HTR-8/SVneo (cell line): ENCODE results near the gene AEBP1.

Experiments
- DNase-seq: peaks from one replicate; pipeline ENCODE4 v3.0.0; 2011; ENCODE audit warnings: low spot score, mixed read lengths; ENCODE audit not compliant: insufficient read length
- FAIRE-seq: peaks from 2 replicates; lab custom pipeline; 2011; peaks lifted over from hg19 to GRCh38; lab: Jason Lieb, UNC

AEBP1 gene

DNA sequence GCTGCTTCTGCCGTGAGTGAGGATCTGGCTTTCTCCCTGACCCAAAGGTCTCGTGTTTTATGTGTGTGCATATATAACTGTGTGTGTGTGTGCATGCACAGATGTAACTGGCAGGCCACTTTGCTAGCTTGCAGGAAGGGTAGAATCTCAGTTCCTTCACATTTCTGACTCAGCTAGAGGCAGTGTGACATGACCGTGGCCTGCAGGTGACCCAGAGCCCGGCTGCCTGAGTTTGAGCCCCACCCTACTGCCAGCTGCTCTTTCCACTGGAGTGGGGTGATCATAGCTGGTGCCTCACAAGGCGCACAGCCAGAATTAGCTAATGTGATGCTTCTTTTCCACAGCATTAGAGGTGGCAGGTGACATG is 46.3 kb downstream of the AEBP1 start:
- FAIRE-seq, result no peak
- no peak for DNase-seq

GRCh38 chr7:44150966-44151941 is 47.1 kb downstream of the AEBP1 start:
- DNase-seq (no peak), FAIRE-seq (no peak)

DNA sequence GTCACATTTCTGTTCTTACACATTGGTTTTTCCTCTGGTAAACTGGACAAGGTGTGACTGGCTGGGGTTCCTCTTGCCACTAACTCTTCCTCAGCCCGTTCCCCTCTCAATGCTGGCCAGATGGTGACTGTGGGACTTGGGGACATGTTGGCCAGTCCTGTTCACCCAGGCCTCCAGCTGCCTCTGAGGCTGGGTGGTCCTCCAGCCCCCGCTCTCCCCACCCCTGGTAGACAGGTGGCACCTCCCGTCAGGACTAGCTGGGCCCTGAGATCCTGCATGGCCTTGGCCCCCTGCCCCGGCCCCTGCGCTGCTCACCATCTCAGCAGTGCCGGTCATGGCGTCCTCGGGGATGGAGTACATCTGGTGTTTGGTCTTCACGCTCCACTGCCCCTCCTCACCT is 47.8 kb downstream of the AEBP1 start:
- DNase-seq (no peak), FAIRE-seq (no peak)

DNA sequence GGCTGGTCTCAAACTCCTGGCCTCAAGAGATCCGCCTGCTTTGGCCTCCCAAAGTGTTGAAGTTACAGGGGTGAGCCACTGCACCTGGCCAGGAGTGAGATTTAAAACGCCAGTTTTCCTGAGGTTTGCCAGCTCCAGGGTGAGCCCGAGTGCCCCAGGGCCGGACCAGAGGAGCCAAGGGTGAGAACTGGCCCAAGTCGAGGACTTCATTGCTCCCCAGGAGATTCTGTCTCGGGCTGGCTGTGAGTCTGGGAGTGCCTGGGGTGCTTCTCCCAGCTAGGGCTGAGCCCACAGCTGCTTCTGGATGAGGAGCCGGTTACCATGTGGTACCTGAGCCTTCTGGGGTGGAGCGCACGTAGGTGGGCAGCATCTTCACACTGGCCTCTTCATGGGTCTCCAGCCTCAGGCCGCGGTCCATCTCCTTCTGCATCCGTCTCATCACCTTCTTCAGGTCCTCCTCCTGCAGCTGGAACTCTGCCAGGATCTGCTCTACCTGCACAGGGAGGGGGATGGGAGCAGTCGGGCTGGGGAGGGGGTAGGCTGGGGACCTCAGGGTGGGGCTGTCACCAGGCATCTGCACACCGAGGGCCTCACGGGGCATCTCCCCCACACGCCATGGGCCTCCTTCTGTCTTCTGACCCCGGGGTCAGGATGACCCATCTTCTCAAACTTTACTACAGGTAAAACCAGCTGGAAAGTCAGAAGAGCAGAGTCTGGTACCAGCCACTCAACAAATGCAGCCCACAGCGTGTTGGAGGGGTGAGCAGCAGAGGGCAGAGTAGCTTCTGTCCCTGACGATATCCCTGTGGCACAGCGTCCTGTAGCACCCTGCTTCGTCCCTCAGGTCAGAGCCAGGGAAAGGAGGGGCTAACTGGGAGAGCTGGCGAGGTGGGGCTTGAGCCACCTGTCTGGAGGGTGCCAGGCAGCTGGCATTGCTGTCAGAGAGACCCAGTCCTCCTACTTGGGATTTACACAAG is 49.1 kb downstream of the AEBP1 start:
- FAIRE-seq (no peak), DNase-seq (no peak)

GRCh38 chr7:44153948-44154335 is 49.8 kb downstream of the AEBP1 start:
- FAIRE-seq (no peak), DNase-seq (no peak)

DNA sequence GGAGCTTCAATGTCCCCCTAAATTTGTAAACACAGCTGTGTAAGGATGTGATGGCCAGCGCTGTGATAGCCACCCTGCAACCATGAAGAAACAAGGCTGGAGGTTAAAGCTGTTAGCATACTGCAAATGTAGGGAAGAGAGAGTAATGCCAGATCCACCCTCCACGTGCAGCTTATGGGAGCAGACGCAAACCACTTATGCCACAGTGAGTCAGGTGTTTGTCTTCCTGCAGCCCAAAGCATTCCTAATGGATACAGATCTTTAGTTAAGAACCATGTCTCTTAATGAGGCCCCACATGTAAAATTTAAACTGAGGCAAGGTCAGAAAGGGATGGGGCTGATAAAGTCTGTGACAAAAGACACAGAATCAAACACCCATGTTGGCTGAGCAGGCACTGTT is 50.6 kb downstream of the AEBP1 start:
- FAIRE-seq (peak; percentile 13), DNase-seq (no peak)

DNA sequence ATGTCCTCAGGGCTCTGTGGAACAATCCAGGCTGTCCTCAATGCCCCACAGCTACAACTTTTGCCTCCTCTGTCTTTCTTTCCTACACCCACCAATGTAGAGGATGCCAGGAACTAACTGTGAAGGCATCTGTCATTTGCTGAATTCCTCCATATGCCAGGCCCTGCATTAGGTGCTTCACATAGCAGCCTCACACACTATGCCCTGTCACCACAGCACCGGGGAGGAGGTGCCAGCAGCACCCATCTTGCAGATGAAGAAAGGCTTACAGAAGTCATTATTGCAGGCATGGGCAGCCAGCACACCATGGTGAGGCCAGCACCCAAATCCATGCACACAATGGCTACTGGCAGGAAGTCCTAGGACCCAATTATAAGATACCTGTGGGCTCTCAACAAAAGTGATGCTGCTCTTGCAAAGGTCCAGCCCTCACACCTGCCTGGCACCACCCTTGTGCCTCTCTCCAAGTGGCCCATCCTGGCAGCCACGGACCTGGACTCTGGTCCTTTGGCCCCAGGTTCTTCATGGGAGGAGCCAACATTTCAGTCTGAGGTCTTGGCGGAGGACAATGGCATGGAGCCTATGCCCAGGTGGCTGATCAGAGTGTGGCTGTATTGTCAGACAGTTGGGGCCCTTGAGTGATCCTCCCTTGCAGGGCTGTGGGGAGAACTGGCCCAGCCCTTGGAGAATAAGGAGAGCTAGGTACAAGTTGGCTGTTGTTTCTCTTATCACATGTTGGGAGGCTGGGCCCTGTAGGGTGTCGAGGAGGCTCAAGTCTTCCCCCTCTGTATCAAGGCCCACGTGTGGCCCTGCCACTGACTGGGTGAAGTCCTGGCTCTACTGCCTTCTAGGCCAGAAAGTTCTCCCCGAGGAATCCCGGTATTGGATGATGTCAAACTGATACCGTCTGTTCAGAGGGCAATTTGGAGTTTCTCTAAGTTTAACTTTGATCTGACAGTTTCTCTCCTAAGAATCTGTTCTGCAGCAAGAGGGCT is 51.3 kb downstream of the AEBP1 start:
- no peak for FAIRE-seq

GRCh38 chr7:44156453-44157010 is 52.4 kb downstream of the AEBP1 start:
- DNase-seq (no peak), FAIRE-seq (no peak)

More for the DNA sequence above, 51.3 kb downstream of the AEBP1 start:
- DNase-seq, result no peak

DNA sequence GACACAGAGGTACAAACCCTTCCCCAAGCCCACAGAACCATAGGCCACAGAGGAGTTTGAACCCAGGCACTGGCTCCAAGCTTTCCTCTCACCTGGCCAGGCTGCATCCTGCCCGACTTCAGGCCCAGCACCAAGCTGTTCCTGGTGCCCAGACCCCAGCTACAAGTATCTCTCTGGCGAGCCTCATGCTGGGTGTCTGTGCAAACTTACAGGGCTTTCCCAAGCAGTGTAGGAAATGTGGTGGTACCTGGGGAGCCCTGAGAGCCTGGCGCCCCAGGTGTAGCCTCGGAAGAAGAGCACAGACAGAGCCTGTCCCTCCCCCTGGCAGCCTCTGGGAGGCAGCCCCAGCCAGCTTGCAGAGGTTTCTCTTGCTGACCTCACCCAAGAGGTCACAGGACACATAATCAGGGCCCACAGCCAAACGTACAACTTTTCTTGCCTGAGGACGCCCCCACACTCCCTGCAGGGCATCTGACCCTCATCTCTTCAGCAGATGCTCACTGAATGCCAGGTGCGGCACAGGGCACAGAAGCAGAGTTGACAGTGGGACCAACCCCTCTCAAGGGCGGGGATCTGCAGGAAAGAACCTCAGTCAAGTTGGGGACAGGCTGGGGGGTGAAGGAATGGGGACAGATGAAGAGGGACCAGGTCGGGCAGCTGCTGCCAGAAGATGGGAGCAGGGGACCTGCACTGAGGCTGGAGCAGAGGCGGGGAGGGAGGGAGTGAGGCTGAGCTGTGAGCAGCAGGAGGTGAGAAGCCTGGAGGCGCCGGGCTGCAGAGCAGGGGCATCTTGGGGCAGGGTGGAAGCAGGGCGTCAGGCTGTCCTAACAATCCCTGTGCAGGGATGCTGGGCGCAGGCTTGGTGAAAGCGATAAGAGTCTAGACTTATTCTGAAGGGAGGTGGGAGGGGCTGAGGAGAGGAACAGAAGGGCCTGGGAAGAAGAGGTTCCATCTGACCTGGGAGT is 53.3 kb downstream of the AEBP1 start:
- no peak for FAIRE-seq

DNA sequence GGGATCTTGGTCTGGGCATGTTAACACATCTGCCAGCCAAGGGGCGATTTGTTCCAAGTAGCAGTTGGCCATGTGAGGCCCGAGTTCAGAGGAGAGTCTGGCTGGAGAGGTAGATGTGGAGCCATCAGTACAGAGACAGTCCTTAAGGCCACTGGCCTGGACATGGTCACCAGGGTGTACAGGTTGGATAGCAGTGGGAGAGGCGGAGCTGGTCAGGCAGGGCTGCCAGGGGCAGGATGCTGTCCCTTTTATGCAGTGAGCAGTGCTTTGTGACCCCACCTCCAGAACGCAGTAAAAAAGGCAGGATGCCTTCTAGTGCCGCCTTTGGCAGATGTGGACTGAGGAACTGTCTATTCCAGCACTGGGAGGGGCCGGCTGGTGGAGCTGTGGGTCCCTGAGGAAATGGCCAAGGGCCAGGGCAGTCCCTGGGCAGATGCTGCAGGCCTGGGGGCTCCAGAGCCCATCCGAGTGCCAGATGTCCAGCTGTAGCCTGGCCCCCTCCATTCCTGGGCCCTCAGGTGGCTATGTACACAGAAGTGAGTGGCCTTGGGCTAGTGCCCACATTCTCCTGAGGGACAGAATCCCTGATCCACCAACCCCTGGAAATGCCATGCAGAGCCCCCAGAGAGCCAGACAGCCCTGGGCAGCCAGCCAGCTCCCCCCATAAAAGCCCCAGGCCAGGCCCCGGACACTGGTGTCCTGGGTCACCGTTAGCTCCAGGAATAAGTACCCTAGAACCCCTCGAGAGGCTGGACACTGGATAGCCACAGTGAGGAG is 54.1 kb downstream of the AEBP1 start:
- DNase-seq (no peak), FAIRE-seq (no peak)

More for the DNA sequence above, 53.3 kb downstream of the AEBP1 start:
- no peak for DNase-seq

DNA sequence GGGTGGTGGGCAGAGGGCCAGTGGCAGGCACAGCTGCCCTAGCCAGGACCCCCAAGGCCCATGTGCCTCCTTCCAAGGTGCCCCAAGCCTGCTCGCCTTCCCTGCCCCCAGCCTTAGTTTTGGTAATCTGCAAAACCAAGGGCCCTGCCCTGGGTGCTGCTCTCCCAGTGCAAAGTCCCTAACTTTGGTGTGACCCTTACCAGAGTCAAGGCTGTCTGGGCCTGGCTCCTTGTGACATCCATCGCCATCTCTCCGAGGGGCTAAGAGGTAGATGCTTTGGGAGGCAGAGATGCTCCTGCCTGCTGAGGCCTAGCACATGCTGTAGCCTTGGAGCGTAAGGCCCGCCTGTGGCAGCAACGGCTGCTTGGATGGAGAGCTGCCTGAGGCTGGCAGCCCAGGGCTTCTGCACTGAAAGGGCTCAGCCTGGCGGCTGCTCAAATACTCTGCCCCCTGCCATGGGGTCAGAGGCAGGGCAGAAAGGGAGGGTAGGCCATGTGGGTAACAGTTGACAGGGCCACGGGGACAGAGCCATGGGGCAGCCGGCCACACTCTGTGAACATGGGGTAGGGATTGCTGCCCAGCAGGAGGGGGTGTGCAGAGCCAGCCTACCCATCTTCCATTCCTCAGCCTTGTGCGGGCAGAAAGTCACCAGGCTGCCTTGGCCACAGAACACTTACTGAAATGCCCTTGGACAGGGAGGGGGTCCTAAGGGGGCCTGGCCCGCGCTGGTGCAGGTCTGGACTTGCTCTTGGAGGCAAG is 54.9 kb downstream of the AEBP1 start:
- no peak for FAIRE-seq

GRCh38 chr7:44159824-44160630 is 55.9 kb downstream of the AEBP1 start:
- DNase-seq, result no peak
- no peak for FAIRE-seq

More for the DNA sequence above, 54.9 kb downstream of the AEBP1 start:
- DNase-seq, result no peak

DNA sequence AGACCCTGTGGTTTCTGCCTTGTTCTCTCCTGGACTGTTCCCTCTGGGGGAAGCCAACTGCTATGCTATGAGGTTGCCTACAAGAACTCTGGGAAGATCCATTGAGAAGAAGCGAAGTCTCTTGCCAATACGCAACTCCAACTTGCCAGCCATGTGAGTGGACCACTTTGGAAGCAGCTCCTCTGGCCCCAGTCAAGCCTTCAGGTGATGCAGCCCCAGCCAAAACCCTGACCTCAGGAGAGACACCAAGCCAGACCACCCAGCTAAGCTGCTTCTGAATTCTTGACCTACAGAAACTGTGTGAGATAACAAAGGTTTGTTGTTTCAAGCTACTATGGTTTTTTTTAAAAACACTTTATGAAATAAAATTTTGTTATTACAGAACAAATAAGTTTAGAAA is 57.2 kb downstream of the AEBP1 start:
- FAIRE-seq (no peak), DNase-seq (no peak)

GRCh38 chr7:44162179-44162578 is 58.0 kb downstream of the AEBP1 start:
- DNase-seq (no peak), FAIRE-seq (no peak)

DNA sequence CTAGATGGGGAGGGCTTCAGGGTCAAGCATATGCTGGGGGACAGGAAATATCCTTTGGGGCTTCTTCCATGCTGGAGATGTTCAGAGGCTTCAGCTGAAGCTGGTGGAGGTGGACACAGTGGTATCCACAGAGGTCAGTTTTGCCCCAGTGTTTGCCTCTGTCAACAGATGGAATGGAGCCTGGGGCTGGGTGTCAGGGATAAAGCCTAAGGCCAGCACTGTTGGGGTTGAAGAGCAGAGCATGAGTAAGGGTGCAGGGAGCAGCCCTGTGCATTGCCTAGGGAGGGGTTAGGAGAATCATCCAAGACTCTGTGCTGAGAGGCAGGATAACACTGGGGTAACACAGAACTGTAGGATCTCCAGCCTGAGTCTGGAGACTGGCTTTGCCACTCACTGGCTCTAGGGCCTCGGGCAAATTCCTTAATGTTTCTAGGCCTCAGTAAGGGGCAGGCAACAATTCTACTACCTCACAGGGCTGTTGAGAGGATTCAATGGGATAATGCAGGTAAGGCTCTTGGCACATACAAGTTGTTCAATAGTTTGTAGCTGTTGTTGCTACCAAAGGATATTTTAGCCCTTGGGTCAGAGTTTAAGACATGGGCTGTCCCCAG is 58.7 kb downstream of the AEBP1 start:
- no peak for DNase-seq
- no peak for FAIRE-seq

DNA sequence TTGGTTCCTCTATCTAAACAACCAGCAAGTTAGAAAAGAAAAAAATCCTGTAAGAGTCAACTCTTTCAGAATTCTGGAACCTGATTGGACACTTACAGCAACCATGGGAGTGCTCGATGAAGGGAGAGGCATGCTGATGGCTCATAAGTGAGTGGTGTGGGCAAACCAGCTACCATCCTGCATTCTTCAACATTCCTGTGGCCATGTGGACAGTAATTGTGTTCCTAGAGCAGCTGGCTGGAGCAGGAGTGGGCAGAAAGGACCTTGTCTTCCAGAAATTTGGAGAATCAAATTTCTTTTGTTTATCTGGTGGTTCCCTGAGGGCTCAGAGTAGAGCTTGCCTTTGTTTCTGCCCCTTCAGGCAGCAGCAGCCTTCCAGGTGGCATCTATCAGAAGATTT is 59.4 kb downstream of the AEBP1 start:
- peak; percentile 94 for FAIRE-seq
- peak; percentile 93 for DNase-seq
